Right lobe of liver (tissue), 6 donors: ENCODE measurements around the gene KDM2B. TPM values are rescaled to one million over a fixed set of nuclear protein-coding genes. Genes with fewer than 3 reads are reported as not detected.
A peak's percentile ranks its signal among the peaks of the same experiment; 100 is the strongest.

Experiments used
- ATAC-seq, 4 donors: fragments of 200-7000 bp; cut with Tn5 transposase; one replicate each; pipeline ENCODE4 v1.9.1; 2020; ENCODE audit warnings: mild to moderate bottlenecking in 4 of 4, moderate library complexity in 4 of 4
- DNase-seq, 3 donors: peaks; one replicate each; pipeline ENCODE4 v3.0.0-alpha.2; 2020
- H3K27ac ChIP-seq, 3 donors: fragments of 200-600 bp; one replicate each; pipeline ENCODE4 v1.8.0; 2022
- H3K27me3 ChIP-seq, 2 donors: fragments of 200-600 bp; one replicate each; pipeline ENCODE4 v1.8.0; 2022
- H3K36me3 ChIP-seq, 4 donors: fragments of 200-600 bp; sonication (generic) in 1 of 4; one replicate each; pipeline versions ENCODE4 v1.5.1 to v1.8.0; 2017 to 2022; ENCODE audit warnings: control low read depth in 1 of 4
- H3K4me1 ChIP-seq, 4 donors: fragments of 200-600 bp; sonication (generic) in 1 of 4; one replicate each; pipeline versions ENCODE4 v1.5.1 to v1.8.0; 2017 to 2022; ENCODE audit warnings: control low read depth in 1 of 4
- H3K4me3 ChIP-seq, 3 donors: fragments of 200-600 bp; one replicate each; pipeline ENCODE4 v1.8.0; 2022
- H3K9me3 ChIP-seq, 4 donors: fragments of 200-600 bp; sonication (generic) in 1 of 4; one replicate each; pipeline versions ENCODE4 v1.5.1 to v1.8.0; 2017 to 2022; ENCODE audit warnings: control low read depth in 1 of 4
- CTCF ChIP-seq, 4 donors: fragments of 200-600 bp in 3 of 4; fragments of 450-650 bp in 1 of 4; IDR thresholded peaks; one replicate each; pipeline versions ENCODE4 v1.5.1 to v1.8.0; 2016 to 2022; ENCODE audit warnings: antibody characterized with exemption in 4 of 4, mild to moderate bottlenecking in 2 of 4
- POLR2A ChIP-seq: fragments of 450-650 bp; IDR thresholded peaks from one replicate; pipeline ENCODE4 v1.6.1; 2017; ENCODE audit warnings: antibody characterized with exemption, mild to moderate bottlenecking
- WGBS: methylation state at CpG from one replicate; pipeline ENCODE4 v1.1.6; 2018; ENCODE audit warnings: low coverage, low lambda C conversion rate; ENCODE audit not compliant: insufficient coverage; ENCODE audit errors: missing lambda C conversion rate; 5-methylcytosine and 5-hydroxymethylcytosine counted together
- intact Hi-C, 2 donors: fragments of 100-400 bp; cut with DNase I; formaldehyde crosslinking; loops; one replicate each; pipeline versions ENCODE4 v1.11.2 to v1.14.1; 2022
- total RNA-seq, 6 experiments: library from RNA; depleted of rRNA in 2 of 6; stranded (reverse); fragments of >200 nt in 2 of 6; fragmentation: NEBNext Ultra II Directional in 3 of 6; extraction: Animal tissue kit (Norgen Biotek cat#: 25700) in 3 of 6; gene quantifications; one replicate each; pipeline versions ENCODE4 v1.1.0 to v1.2.4, GENCODE V29; 2016 to 2023
- donor health status: DM: no; HTN: yes; CAD: no.
- donor health status: DM: no; HTN: no; CAD: no.
- donor health status: DM: no; HTN: no; CAD: no.
- donor health status: DM: no; HTN: yes; CAD: no.
- donor health status: DM: no; HTN: yes; CAD: no.

KDM2B gene
- total RNA-seq, 6 experiments from 2014 or later = 4.8 to 22.8 (median 9.8) TPM

- Histone ChIP-seq H3K27ac (no peak overlapping the region), H3K4me1 (peaks cover 0 to 7% (median 3%) of the 10 kb centered on the region in 4 donors), H3K36me3 (no peaks in the 10 kb centered on the region), H3K9me3 (no peaks in the 10 kb centered on the region), H3K4me3 (no peak overlapping the region), H3K27me3 (no peaks in the 10 kb centered on the region)
- 86% methylated on average over 7 of the region's 16 CpGs for WGBS
- no peak for DNase-seq
- no peak for ATAC-seq
- intact Hi-C loops = no loop called here
- TF ChIP-seq POLR2A (no peak), CTCF (IDR thresholded peaks at IDR 0.05) (no peak)
These were observed 57.1 kb downstream of the KDM2B start for GRCh38 chr12:121523741-121524140.

- no peak for TF ChIP-seq CTCF (IDR thresholded peaks at IDR 0.05)
- TF ChIP-seq POLR2A = no peak
- intact Hi-C loops = no loop called here
- H3K9me3 ChIP-seq = no peaks in the 10 kb centered on the region
- 94% methylated on average over 6 of the region's 11 CpGs for WGBS
- peaks cover 0 to 13% (median 6%) of the 10 kb centered on the region in 4 donors for H3K4me1 ChIP-seq
- H3K27ac ChIP-seq = no peak overlapping the region
- H3K4me3 ChIP-seq = no peak overlapping the region
- H3K36me3 ChIP-seq = no peaks in the 10 kb centered on the region
- ATAC-seq (no peak), DNase-seq (no peak)
- no peaks in the 10 kb centered on the region for H3K27me3 ChIP-seq
These were observed 57.9 kb downstream of the KDM2B start for GRCh38 chr12:121522971-121523370.

GRCh38 chr12:121520586-121521086, 60.2 kb downstream of the KDM2B start:
- ATAC-seq = no peak
- H3K27me3 ChIP-seq = no peaks in the 10 kb centered on the region
- no peak overlapping the region for H3K4me3 ChIP-seq
- no peak overlapping the region for H3K27ac ChIP-seq
- H3K9me3 ChIP-seq = no peaks in the 10 kb centered on the region
- 57% methylated on average over 6 of the region's 20 CpGs for WGBS
- no peak for TF ChIP-seq CTCF (IDR thresholded peaks at IDR 0.05)
- no peaks in the 10 kb centered on the region for H3K36me3 ChIP-seq
- intact Hi-C loops = no loop called here
- DNase-seq = no peak
- peaks cover 0 to 33% (median 14%) of the 10 kb centered on the region in 4 donors for H3K4me1 ChIP-seq

- H3K27ac ChIP-seq = no peak overlapping the region
- DNase-seq (no peak), ATAC-seq (no peak)
- H3K36me3 ChIP-seq = no peaks in the 10 kb centered on the region
- 81% methylated on average over 9 of the region's 13 CpGs for WGBS
- H3K4me3 ChIP-seq = no peak overlapping the region
- intact Hi-C loops = no loop called here
- TF ChIP-seq POLR2A = no peak
- TF ChIP-seq CTCF (IDR thresholded peaks at IDR 0.05) = no peak
- H3K4me1 ChIP-seq = peaks cover 0 to 34% (median 15%) of the 10 kb centered on the region in 4 donors
- H3K9me3 ChIP-seq = no peaks in the 10 kb centered on the region
- no peaks in the 10 kb centered on the region for H3K27me3 ChIP-seq
These were observed 60.7 kb downstream of the KDM2B start for GRCh38 chr12:121520119-121520518.

- intact Hi-C loops = no loop called here
- no peaks in the 10 kb centered on the region for H3K9me3 ChIP-seq
- no peaks in the 10 kb centered on the region for H3K36me3 ChIP-seq
These were observed 61.6 kb downstream of the KDM2B start for GRCh38 chr12:121519227-121519626.

More at GRCh38 chr12:121519227-121519626, 61.6 kb downstream of the KDM2B start:
- no peak for DNase-seq
- TF ChIP-seq CTCF (IDR thresholded peaks at IDR 0.05) (no peak), POLR2A (no peak)
- Histone ChIP-seq H3K4me1 (peaks cover 0 to 34% (median 15%) of the 10 kb centered on the region in 4 donors), H3K27me3 (no peaks in the 10 kb centered on the region), H3K27ac (peak overlapping the region in 2 of 3 donors; percentile 98 to 99), H3K4me3 (no peak overlapping the region)
- no peak for ATAC-seq
